H9 (cell line): ENCODE data around the gene ERICH2. TPM values are rescaled to one million over a fixed set of nuclear protein-coding genes. Genes with fewer than 3 reads are reported as not detected.

Source experiments
- DNase-seq: peaks from one replicate; pipeline ENCODE4 v3.0.0-alpha.2; 2017
- H2AFZ ChIP-seq: one replicate; pipeline ENCODE4 v1.6.1; 2013; ENCODE audit warnings: mild to moderate bottlenecking, low read length, control low read depth, moderate library complexity
- H2AK5ac ChIP-seq: 2 replicates; pipeline ENCODE4 v1.6.1; 2013; ENCODE audit warnings: low read length, control low read depth, mixed read lengths; ENCODE audit not compliant: insufficient read length
- H2BK120ac ChIP-seq: one replicate; pipeline ENCODE4 v1.6.1; 2013; ENCODE audit warnings: low read depth, mild to moderate bottlenecking, low read length, control low read depth, inconsistent platforms; ENCODE audit not compliant: poor library complexity, severe bottlenecking
- H2BK12ac ChIP-seq: 2 replicates; pipeline ENCODE4 v1.6.1; 2013; ENCODE audit warnings: low read length, control low read depth, mixed read lengths, low read depth; ENCODE audit not compliant: insufficient read length
- H2BK15ac ChIP-seq: 2 replicates; pipeline ENCODE4 v1.6.1; 2013; ENCODE audit warnings: low read depth, low read length, control low read depth
- H2BK20ac ChIP-seq: one replicate; pipeline ENCODE4 v1.6.1; 2013; ENCODE audit warnings: low read depth, mild to moderate bottlenecking, low read length, control low read depth, inconsistent platforms; ENCODE audit not compliant: poor library complexity, severe bottlenecking
- H2BK5ac ChIP-seq: 2 replicates; pipeline ENCODE4 v1.6.1; 2013; ENCODE audit warnings: low read length, control low read depth, mixed read lengths; ENCODE audit not compliant: insufficient read length
- H3K14ac ChIP-seq: 2 replicates; pipeline ENCODE4 v1.6.1; 2013; ENCODE audit warnings: low read length, control low read depth; ENCODE audit not compliant: insufficient read depth
- H3K18ac ChIP-seq: 2 replicates; pipeline ENCODE4 v1.6.1; 2013; ENCODE audit warnings: low read depth, mild to moderate bottlenecking, mixed read lengths, low read length, control low read depth; ENCODE audit not compliant: insufficient read length
- H3K23ac ChIP-seq: 2 replicates; pipeline ENCODE4 v1.6.1; 2013; ENCODE audit warnings: low read length, control low read depth, mixed read lengths, low read depth; ENCODE audit not compliant: insufficient read length
- H3K23me2 ChIP-seq: 2 replicates; pipeline ENCODE4 v1.6.1; 2013; ENCODE audit warnings: low read depth, mild to moderate bottlenecking, mixed read lengths, low read length, control low read depth; ENCODE audit not compliant: insufficient read length, poor library complexity, severe bottlenecking
- H3K27ac ChIP-seq: 2 replicates; pipeline ENCODE4 v1.5.1; 2013; ENCODE audit warnings: low read length, control low read depth, mixed read lengths, low read depth; ENCODE audit not compliant: insufficient read length
- H3K27me3 ChIP-seq: 2 replicates; pipeline ENCODE4 v1.6.1; 2013; ENCODE audit warnings: low read length, control low read depth, inconsistent platforms; ENCODE audit not compliant: insufficient read depth
- H3K4ac ChIP-seq: 2 replicates; pipeline ENCODE4 v1.6.1; 2013; ENCODE audit warnings: low read depth, mild to moderate bottlenecking, control low read depth, inconsistent platforms, low read length, moderate library complexity
- H3K4me1 ChIP-seq: 2 replicates; pipeline ENCODE4 v1.6.1; 2013; ENCODE audit warnings: low read length, control low read depth, inconsistent platforms; ENCODE audit not compliant: insufficient read depth
- H3K4me2 ChIP-seq: 2 replicates; pipeline ENCODE4 v1.6.1; 2013; ENCODE audit warnings: low read length, control low read depth, mixed read lengths; ENCODE audit not compliant: insufficient read length, insufficient read depth
- H3K56ac ChIP-seq: 2 replicates; pipeline ENCODE4 v1.6.1; 2013; ENCODE audit warnings: low read depth, mild to moderate bottlenecking, mixed read lengths, low read length, control low read depth; ENCODE audit not compliant: insufficient read length
- H3K79me1 ChIP-seq: 2 replicates; pipeline ENCODE4 v1.6.1; 2013; ENCODE audit warnings: low read depth, mild to moderate bottlenecking, moderate library complexity, low read length, control low read depth, inconsistent platforms; ENCODE audit not compliant: insufficient read depth, poor library complexity, severe bottlenecking
- H3K79me2 ChIP-seq: 2 replicates; pipeline ENCODE4 v1.6.1; 2013; ENCODE audit warnings: low read length, control low read depth, inconsistent platforms; ENCODE audit not compliant: insufficient read depth
- H3K9ac ChIP-seq: 2 replicates; pipeline ENCODE4 v1.6.1; 2013; ENCODE audit warnings: low read length, control low read depth, mixed read lengths; ENCODE audit not compliant: insufficient read length; ENCODE audit errors: extremely low read depth
- H3K9me3 ChIP-seq: one replicate; pipeline ENCODE4 v1.6.1; 2013; ENCODE audit warnings: low read depth, low read length, inconsistent platforms; ENCODE audit not compliant: control insufficient read depth
- H3T11ph ChIP-seq: one replicate; pipeline ENCODE4 v1.6.1; 2013; ENCODE audit warnings: mild to moderate bottlenecking, low read length, control low read depth, inconsistent platforms
- H4K20me1 ChIP-seq: one replicate; pipeline ENCODE4 v1.6.1; 2013; ENCODE audit not compliant: control insufficient read depth, insufficient read length, insufficient read depth
- H4K5ac ChIP-seq: 2 replicates; pipeline ENCODE4 v1.6.1; 2013; ENCODE audit warnings: low read depth, mild to moderate bottlenecking, mixed read lengths, low read length, control low read depth; ENCODE audit not compliant: insufficient read length
- H4K8ac ChIP-seq: replicated peaks from 2 replicates; pipeline ENCODE4 v1.6.1; 2013; ENCODE audit warnings: low read length, control low read depth, mixed read lengths, low read depth; ENCODE audit not compliant: insufficient read length
- H4K91ac ChIP-seq: 2 replicates; pipeline ENCODE4 v1.6.1; 2013; ENCODE audit warnings: low read depth, mild to moderate bottlenecking, moderate library complexity, mixed read lengths, low read length, control low read depth; ENCODE audit not compliant: insufficient read length
- H3K27ac Mint-ChIP-seq, 3 experiments: 2 replicates in 2 of 3; 3 replicates in 1 of 3; pipeline ENCODE4 v1.8.0; 2020 to 2021; ENCODE audit warnings: mixed read lengths in 3 of 3, mild to moderate bottlenecking in 1 of 3, moderate library complexity in 1 of 3
- H3K27me3 Mint-ChIP-seq: 2 replicates; pipeline ENCODE4 v1.8.0; 2021; ENCODE audit warnings: low read depth, mild to moderate bottlenecking, moderate library complexity, mixed read lengths
- H3K36me3 Mint-ChIP-seq, 3 experiments: 2 replicates in 2 of 3; 3 replicates in 1 of 3; pipeline ENCODE4 v1.8.0; 2020 to 2021; ENCODE audit warnings: low read depth in 3 of 3, mixed read lengths in 3 of 3; ENCODE audit not compliant: insufficient read depth in 1 of 3
- H3K4me1 Mint-ChIP-seq, 2 experiments: 2 replicates each; pipeline ENCODE4 v1.8.0; 2020; ENCODE audit warnings: mixed read lengths in 2 of 2
- H3K4me3 Mint-ChIP-seq, 2 experiments: 2 replicates in 1 of 2; 3 replicates in 1 of 2; pipeline ENCODE4 v1.8.0; 2020 to 2021; ENCODE audit warnings: mild to moderate bottlenecking in 2 of 2, mixed read lengths in 2 of 2, moderate library complexity in 1 of 2
- H3K9me3 Mint-ChIP-seq, 2 experiments: 2 replicates in 1 of 2; 3 replicates in 1 of 2; pipeline ENCODE4 v1.8.0; 2020; ENCODE audit warnings: mild to moderate bottlenecking in 2 of 2, mixed read lengths in 2 of 2, moderate library complexity in 1 of 2
- CTCF ChIP-seq: fragments of 200-600 bp; sonication (generic); conservative IDR thresholded peaks from 3 replicates; pipeline ENCODE4 v1.8.0; 2021; ENCODE audit warnings: antibody characterized with exemption, mild to moderate bottlenecking
- WGBS: extraction: QIAGEN DNeasy Blood & Tissue Kit; methylation state at CpG from one replicate; pipeline ENCODE4 v1.1.7; 2013; ENCODE audit warnings: missing lambda C conversion rate, low lambda C conversion rate, mixed read lengths; ENCODE audit not compliant: insufficient read length; ENCODE audit errors: extremely low coverage; 5-methylcytosine and 5-hydroxymethylcytosine counted together
- total RNA-seq: library from RNA; stranded (reverse); gene quantifications from 2 replicates; pipeline ENCODE4 v1.2.1, GENCODE V29; 2021

ERICH2 gene
- total RNA-seq, 1 experiment from 2014 or later, result 1.2 TPM

- DNase-seq, result no peak
- Mint-ChIP-seq H3K4me3 (no peak overlapping the region), H3K4me1 (peaks cover 6 to 7% of the 10 kb centered on the region in 2 experiments), H3K9me3 (no peaks in the 10 kb centered on the region; a peak in 2 of 5 replicates), H3K27ac (no peak overlapping the region), H3K27me3 (peaks cover 2% of the 10 kb centered on the region; the same call in 1 of the 2 replicates), H3K36me3 (no peaks in the 10 kb centered on the region; a peak in 1 of 7 replicates)
- H3K23ac ChIP-seq, result no peak overlapping the region
- no peaks in the 10 kb centered on the region for H3K4me1 ChIP-seq
- no peaks in the 10 kb centered on the region for H3K23me2 ChIP-seq
- H3K79me2 ChIP-seq, result no peaks in the 10 kb centered on the region
- no peak overlapping the region for H3K9ac ChIP-seq
- H2AFZ ChIP-seq, result no peak overlapping the region
- no peak overlapping the region for H4K91ac ChIP-seq
- no peaks in the 10 kb centered on the region for H3K27me3 ChIP-seq
- no peak overlapping the region for H3K18ac ChIP-seq
- H3K4ac ChIP-seq, result no peak overlapping the region
- H3K56ac ChIP-seq, result no peak overlapping the region
- H3K14ac ChIP-seq, result no peak overlapping the region
- H2BK120ac ChIP-seq, result no peak overlapping the region
- H2BK5ac ChIP-seq, result no peak overlapping the region
- H3K9me3 ChIP-seq, result no peaks in the 10 kb centered on the region
- H2BK15ac ChIP-seq, result no peak overlapping the region
- H3K27ac ChIP-seq, result no peak overlapping the region
- no peaks in the 10 kb centered on the region for H3K79me1 ChIP-seq
- TF ChIP-seq CTCF, result no peak
- no peak overlapping the region for H3K4me2 ChIP-seq
- no peaks in the 10 kb centered on the region for H4K20me1 ChIP-seq
- no peak overlapping the region for H2BK20ac ChIP-seq
- no peak overlapping the region for H3T11ph ChIP-seq
- no peak overlapping the region for H2BK12ac ChIP-seq
- no peak overlapping the region for H4K5ac ChIP-seq
- H4K8ac ChIP-seq, result no peak overlapping the region
- no CpG with 5 or more reads among the region's 4 CpGs for WGBS
- no peak overlapping the region for H2AK5ac ChIP-seq
These were observed 29.5 kb upstream of the ERICH2 start for GRCh38 chr2:170740660-170741059.
